Stimulated activated CD4-positive, alpha-beta T cell treated with anti-CD3 and anti-CD28 coated beads, Interleukin-15, amount 100 ng/mL, for 48 hours (primary cell): ENCODE data around the gene TMEM127.
"Not testable (repeated sequence)": the region's sequence is repeated elsewhere in the genome, so short reads cannot be mapped to it uniquely, and the experiment has no call there.

ENCODE experiments used
- DNase-seq, 2 donors: peaks; one replicate each; pipeline ENCODE4 v3.0.0-alpha.2; 2020; ENCODE audit warnings: low read depth in 2 of 2

The TMEM127 gene

DNA sequence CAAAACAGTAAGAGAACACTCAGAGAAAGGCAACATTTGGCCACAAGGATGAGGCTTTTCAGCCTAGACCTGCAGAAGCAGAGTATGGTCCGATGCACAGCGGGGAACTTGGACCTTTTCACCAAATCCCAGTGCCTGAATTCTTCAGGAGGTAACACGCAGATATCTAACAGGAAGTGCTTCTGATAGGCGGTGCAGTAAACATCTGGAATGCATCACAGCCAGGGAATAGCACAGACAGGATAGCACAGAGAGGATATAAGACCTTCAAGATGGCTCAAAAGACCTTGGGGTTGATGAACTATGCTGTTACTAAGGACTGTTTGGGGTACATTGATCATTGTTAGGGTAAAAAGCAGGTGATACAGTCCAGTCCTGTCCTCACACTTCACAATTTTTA lies 1.7 kb downstream of the TMEM127 start:
- DNase-seq, result no peak

DNA sequence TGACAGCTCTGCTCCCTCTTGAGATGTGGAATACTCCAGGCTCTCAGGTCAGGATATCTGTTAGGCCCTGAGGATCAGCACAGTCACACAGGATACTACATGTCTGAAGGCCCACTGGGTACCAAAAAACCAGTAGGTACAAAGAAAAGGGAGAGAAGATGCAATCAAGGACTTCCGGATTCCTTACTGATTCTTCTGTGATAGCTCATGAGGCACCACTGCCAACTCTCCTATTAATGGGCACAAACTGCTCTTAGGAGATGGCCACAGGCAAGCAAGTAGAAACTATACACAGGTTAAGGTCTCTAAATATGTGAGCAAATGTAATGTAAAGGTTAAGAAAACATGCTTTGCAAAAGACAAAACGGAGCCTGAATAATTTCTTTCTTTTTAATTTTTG lies 3.5 kb downstream of the TMEM127 start:
- DNase-seq, result no peak

DNA sequence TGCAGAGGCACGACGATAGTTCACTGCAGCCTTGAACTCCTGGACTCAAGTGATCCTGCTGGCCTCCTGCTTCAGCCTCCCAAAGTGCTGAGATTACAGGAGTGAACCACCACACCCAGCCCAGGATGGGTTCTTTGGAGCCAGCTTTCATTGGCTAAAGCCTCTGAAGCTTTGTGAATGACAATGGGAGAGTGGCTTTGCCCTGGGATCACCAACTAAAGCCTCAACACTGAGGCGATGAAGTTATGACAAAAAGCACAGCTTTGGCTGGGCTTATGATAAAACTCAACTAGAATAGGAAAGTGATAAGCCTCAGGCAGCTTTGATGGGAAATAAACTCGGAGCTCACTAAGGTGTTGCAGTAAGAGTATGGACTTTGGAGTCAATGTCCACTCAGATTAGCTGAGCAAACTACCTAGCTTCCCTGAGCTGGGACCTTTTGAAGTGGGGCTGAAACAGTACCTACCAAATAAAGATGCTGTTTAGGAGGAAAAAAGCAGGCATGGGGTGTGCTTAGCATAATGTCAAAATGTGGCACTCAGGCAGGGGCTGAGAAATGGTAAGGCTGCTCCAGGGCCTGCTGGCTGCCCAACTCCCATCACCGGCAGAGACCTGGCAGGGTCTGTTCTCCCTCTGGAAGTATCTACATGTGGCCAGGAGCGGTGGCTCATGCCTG lies 4.3 kb downstream of the TMEM127 start:
- DNase-seq, result no peak

DNA sequence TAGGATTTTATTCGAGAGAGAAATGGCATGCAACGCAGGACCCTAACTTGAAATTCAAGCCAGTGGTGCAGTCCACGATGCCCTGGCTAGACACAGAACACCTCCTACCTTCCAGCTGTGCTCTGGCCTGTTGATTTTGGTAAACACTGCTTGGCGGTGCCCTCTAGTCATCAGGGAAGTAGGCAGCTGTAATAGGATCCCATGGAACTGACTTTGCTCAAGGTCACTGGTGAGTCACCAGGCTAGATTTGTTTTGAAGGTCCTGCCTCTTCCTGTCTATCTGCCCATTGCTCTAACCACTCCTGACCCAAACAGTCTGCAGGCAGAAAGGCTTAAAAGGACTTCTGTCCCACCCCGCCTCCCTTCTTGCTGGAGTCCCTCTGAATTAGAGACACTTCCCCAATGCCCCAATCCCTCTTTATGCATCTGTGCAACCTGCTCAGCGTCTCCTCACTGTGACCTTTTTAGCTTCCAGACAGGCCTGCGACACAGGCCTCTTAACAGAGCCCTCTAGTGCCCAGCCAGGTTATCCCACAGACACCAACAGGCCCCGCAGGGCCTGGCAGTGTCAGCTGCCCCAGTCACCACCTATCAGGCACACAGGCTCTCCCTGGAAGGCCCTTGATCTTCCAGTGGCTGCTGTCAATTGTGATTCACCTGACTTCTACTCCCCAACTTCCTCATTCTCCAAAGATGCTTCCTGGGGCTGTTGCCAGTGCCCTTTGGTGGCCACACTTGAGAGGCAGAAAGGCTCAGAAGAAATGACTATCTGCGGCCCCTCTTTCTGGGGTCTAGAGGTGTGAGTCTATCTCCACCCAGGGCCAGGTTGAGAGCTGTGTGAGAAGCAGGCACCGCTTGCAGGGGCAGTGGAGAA lies 5.2 kb downstream of the TMEM127 start:
- peak in 1 of 2 donors; percentile 4 for DNase-seq

DNA sequence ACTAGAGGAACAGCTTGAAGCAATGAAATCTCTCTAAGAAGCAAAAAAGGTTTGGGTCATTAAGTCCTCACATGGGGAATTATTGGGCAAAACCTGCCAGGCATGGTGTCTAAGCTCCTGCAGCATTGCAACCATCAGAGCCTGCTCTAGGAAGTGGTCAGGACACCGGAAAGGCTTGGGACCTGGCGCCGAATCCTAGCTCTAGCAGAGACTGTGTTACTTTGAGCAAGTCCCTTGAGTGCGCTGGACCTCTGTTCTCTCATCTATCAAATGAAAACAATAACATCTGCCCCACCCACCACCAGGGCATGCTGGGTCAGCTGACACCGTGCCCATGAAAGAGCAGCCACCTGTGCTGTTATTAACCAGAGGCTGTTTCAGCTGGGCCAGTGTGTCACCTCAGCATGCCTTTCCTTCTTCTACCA lies 6.3 kb downstream of the TMEM127 start:
- DNase-seq, result no peak

DNA sequence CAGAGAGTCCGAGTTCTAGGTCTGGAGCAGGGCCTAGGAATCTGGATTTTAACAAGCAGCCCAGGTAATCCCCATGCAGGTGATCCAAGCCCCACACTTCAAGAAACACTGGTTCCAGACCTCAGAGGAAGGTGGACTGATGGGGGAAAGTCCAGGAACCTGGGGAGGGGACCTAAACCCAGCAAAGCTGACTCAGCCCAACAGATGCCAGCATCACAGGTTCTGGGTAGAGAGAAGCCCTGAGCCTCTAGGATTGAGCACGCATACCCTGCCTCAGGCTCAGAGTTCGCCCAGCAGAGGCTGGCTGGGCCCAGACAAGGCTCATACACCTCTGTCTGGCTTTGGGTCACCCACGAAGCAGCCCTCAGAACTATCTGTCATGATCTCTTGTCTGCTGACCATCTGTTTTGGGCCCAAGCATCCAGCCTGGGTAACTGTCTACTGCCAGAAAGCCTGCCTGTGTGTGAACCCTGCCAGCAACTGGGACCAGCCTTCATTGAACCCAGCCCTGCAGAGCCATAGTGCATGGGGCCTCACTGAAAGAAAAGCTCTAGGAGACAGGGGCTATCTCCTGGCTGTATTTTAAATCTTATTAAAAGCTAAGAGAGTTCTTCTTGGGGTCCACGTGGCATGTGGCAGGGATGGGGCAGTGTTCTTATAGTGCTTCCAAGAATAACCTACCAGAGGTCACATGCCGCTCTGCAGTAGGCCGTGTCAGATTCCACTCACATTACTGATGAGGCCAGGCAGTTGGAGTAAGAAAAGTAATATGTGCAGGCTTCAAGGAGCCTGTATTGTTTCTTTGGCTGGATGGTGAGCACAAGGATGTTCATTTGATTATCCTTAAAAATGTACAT lies 7.4 kb downstream of the TMEM127 start:
- DNase-seq, result no peak

DNA sequence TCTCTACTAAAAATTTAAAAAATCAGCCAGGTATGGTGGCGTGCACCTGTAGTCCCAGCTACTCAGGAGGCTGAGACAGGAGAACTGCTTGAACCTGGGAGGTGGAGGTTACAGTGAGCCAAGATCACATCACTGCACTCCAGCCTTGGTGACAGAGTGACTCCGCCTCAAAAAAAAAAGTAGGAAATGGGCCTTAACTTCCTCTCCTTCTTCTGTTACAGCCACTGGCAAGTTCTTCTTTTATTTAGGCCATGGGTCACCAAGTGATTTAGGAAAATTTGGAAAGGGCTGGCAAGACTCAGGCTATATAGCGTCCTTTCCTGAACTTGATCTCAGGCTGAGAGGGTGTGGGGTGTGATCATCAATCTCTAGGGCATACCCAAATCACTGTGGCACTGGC lies 8.1 kb downstream of the TMEM127 start:
- DNase-seq, result not testable (repeated sequence)

DNA sequence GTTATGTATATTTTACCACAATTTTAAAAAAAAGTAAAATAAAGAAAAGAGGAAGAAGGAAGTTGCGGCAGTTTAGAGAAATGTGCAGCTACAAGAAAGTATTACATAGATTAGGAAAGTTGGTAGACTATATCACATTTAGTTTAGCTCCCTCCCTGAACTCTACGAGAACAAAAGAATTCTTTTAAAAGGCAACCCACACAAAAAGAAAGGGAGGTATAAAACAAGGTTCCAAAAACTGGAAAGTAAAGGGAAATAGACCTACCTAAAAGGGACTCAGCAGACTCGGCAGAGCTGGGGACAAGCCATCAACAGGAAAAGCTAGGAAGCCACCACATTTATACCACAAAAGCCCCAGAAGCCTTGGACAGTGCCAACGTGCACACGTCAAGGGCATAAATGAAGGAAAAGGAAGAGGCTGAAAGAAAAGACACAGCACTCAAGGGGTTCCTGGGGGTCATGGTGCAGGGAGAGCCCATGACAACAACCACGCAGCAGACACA lies 9.1 kb downstream of the TMEM127 start:
- no peak for DNase-seq

DNA sequence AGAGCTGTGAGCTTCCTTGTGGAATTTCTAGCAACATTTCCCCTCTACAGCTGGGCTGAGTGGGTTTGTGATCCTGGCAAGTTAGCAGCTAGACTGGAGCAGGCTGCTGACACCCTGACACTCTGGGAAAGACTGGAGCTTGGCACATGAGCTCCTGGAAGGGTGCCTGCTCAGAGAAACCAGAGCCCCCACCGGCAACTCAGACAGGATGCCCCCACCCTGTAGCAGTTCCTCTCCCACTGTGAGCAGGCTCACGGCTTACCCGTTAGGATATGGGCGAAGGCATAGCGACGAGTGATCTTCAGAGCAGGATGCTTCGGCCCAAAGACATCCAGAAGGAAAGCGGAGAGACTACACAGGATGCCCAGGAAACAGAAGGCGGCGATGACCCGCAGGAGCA lies 11.2 kb downstream of the TMEM127 start:
- DNase-seq, result no peak

DNA sequence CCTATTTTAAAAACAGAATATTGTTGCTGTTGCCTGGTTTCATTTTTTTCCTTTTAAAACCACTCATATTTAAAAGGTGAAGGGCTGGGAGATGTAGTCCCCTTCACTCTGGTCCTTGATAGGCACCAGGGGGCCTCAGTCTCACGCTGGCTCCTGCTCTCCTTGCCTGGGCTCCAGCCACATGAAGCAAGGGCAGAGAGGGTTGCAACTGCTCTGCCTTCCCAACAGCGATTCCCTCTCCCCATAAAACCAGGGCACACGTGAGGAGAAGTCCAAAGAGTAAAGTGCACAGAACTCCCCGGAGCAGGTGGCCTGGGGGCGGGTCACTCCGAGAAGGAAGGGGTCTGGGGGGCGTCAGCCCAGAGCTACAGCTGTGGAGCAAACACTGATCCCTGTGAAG lies 12.8 kb downstream of the TMEM127 start:
- no peak for DNase-seq

DNA sequence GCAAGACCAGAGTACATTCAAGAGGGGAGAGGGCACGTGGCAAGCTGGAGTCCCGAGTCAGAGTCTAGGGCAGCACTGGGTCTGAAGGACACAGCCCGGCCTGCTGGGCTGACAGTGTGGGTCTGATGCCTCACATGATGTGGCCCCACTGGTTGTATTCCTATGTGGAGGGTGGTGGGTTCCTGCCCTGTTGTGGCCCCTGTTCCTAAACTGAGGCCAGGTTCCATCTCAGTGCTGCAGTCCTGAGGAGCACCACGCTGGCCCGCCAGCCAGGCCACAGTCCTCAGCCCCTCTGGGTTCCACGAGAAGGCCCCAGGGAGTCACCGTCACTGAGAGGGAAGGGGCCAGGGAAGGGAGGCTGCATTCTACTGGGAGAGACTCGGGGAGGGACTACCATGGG lies 13.3 kb downstream of the TMEM127 start:
- no peak for DNase-seq

DNA sequence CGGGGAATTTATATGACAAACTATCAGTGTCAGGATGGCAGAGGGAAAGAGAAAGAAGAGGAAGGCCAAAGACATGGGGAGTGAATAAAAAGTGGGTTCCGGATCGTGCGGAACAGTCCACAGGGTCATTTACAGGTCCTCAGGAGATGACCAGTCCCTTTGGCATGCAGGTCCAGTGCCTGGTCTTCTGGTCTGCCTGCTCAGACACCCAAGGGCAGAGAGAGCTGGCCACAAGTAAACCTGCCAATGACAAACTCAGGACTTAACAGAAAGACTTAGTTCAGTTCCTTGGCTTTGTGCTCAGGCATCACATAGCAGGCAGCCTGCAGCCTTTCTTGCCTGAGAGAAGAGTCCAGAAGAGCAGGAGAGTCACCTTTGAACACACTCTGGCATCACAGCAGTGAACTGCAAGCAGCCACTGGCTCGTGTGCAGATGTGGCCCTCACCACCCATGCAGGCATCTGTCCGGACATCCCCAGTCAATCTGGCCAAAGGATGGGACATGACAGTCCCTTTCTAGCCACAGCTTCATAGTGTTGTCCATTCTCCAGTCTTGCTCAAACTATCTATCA lies 14.0 kb downstream of the TMEM127 start:
- DNase-seq, result no peak

DNA sequence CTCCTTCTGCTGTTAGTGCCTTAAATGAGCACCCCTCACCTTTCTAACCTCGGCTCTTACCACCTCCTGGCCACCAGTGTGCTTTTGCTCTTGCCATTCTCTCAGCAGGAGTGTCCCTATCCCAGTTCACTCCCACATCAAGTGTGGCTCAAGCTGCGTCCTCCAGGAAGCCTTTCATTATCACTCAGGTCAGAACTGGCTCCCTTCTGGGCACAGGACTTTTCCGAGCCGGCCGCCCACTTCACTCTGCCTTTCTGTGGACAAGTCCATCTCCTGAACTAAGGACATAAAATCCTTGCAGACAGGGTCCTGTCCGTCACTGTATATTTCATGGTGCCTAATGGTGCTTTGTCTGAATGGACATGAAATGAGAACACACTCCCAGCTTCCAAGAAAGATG lies 15.6 kb downstream of the TMEM127 start:
- no peak for DNase-seq

DNA sequence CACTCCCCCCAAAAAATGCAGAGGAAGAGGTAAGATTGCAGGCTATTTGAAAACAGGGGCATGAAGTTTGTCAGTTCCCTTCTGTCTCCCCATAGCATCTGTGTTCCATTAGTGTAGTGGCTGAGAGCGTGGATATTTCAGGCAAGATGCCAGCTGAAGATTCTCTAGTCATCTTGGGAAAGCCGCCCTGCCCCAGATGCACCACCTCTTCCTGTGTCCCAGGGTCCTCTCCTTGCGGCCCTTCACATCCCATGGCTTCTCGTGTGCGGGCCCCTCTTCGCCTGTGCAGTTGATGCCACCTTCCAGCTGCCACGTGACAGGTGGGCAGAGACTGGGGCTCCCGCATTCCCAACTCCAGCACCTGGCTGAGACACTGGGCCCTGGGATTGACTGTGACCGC lies 16.1 kb downstream of the TMEM127 start:
- DNase-seq, result no peak

DNA sequence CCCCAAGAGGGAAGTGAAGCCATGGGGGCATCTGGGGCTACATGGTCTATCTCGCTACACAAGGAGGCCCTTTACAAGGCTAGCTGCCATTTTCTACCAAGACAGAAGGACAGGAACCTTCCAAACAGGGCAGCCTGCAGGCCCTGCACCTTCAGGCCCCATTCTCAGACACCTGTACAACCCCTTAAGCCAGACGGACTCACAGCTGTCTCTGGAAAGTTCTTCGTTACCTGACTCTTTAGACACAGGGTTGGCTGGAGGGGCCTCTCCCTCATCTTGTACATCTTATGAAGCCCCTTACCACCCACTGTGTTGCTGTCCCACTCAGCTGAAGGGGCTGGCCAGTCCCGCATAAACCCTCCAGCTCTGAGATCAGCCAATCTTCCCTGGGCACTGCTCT lies 17.2 kb downstream of the TMEM127 start:
- DNase-seq, result no peak

DNA sequence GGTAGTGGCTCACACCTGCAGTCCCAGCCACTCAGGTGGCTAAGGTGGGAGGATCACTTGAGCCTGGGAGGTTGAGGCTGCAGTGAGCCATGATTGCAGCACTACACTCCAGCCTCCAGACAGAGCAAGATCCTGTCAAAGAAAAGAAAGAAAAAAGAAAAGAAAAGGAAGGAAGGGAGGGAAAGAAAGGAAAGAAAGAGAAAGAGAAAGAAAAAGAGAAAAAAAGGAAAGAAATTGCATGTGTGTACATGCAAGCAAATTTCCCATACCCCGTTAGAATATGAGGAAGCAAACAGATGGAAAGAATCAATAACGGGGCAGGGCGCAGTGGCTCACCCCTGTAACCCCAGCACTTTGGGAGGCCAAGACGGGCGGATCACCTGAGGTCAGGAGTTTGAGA lies 17.9 kb downstream of the TMEM127 start:
- no peak for DNase-seq

DNA sequence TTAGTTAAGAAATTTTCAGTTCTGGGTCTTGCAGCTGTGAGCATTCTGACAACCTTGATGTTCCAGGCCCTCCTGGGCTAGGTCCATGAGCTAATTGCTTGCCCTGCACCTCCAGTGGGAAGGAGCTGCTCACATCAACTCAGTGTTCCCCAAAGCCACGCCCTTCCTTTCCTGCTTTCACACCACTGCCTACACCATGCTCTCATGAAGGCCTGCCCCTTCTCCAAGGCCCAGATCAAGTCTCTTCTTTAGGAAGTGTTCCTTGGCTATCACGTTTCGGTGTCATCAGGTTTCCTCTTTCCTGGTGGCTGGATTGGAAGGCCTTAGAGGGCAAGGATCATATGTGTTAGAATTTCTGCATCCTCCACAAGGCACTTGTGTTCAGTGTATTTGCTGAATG lies 18.8 kb downstream of the TMEM127 start:
- no peak for DNase-seq

DNA sequence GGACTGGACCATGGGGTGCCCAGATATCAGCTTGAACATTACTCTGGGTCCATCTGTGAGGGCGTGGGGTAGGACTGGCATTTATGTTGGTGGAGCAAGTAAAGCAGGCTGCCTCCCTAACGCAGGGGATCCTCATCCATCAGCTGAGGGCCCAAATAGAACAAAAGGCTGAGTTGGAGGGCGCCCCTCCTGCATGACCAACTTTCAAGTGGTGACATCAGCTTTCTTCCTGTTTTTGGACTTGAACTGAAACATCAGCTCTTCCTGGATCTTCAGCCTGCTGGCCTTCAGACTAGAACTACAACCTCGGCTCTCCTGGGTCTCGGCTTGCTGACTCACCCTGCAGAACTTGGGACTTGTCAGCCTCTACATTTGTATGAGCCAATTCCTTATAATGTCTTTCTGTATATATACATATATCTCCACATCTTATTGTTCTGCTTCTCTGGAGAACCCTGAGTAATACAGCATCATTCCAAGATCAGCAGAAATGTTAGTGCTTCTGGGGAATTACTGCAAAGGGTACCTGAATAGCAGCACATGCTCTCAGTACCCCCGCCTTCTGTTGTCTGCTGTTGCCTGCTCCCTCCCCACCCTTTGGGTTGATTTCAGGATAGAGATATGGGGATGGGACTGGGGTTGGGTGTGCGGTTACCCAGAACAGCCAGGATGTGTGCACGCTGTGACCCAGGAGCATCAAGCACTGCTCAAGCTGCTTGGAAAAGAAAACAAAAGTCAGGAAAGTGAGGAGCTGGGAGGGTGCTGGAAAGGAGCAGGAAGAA lies 20.0 kb downstream of the TMEM127 start:
- DNase-seq, result no peak

DNA sequence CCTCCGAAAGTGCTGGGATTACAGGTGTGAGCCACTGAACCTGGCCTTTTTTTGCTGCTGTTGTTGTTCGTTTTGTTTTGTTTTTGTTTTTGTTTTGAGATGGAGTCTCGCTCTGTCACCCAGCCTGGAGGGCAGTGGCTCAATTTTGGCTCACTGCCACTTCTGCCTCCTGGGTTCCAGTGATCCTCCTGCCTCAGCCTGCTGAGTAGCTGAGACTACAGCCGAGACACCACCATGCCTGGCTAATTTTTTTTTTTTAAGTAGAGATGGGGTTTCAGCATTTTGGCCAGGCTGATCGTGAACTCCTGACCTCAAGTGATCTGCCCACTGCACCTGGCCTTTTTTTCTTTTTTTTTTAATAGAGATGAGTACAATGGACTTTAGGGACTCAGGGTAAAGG lies 22.0 kb downstream of the TMEM127 start:
- DNase-seq, result no peak

DNA sequence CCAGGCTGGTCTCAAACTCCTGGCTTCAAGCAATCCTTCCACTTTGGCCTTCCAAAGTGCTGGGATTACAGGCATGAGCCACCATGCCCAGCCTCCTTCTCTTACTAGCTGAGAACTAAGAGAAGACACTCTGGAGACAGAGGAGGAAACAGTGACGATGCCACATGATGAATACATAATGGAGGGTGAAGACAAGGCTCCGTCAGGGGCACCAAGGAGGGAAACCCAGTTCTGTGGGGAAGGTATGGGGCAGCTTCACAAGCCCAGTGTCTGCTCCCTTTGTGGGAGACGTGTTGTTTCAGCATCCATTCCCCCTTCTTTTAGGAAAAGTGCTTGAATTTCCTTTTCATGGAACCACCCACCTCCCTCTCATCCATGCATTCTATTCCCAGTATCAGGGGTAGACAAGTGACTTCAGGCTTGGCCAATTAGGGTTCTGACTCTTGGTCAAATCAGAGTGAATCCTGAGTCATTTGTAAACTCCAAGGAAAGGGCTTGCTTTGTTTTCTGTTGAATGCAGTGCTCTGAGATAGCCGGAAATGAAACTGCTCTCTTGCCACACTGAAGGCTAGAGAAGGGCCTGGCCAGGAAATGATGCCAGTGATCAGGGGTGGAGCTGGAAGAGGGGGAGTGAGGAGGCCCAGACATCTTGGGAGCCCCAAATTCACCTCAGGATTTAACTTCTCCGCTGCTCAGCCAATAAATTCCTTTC lies 23.7 kb downstream of the TMEM127 start:
- DNase-seq, result peak; percentile 51 to 60
